GM23338 (cell line): ENCODE results near the gene SMIM14. TPM values are rescaled to one million over a fixed set of nuclear protein-coding genes. Genes with fewer than 3 reads are reported as not detected.

Source experiments
- ATAC-seq: fragments of 200-7000 bp; cut with Tn5 transposase; 3 replicates; pipeline ENCODE4 v1.9.1; 2020
- DNase-seq: peaks from one replicate; pipeline ENCODE4 v3.0.0-alpha.2; 2015; ENCODE audit warnings: low spot score
- H2AFZ ChIP-seq: fragments of 200-600 bp; sonication (generic); 2 replicates; pipeline ENCODE4 v1.8.0; 2016; ENCODE audit warnings: antibody characterized with exemption, mild to moderate bottlenecking, moderate library complexity
- H3F3A ChIP-seq: fragments of 200-600 bp; sonication (generic); replicated peaks from 2 replicates; pipeline ENCODE4 v1.8.0; 2017; ENCODE audit warnings: antibody characterized with exemption, mixed run types, low read depth
- H3K27ac ChIP-seq: fragments of 200-600 bp; sonication (generic); 2 replicates; pipeline ENCODE4 v1.6.1; 2016; ENCODE audit warnings: low read depth
- H3K27me3 ChIP-seq: fragments of 200-600 bp; sonication (generic); 2 replicates; pipeline ENCODE4 v1.8.0; 2016; ENCODE audit warnings: mild to moderate bottlenecking, mixed run types, moderate library complexity; ENCODE audit not compliant: insufficient read depth
- H3K36me3 ChIP-seq: fragments of 200-600 bp; sonication (generic); 2 replicates; pipeline ENCODE4 v1.8.0; 2016; ENCODE audit warnings: mild to moderate bottlenecking; ENCODE audit not compliant: insufficient read depth
- H3K4me1 ChIP-seq: fragments of 200-600 bp; sonication (generic); 2 replicates; pipeline ENCODE4 v1.8.0; 2016; ENCODE audit warnings: mild to moderate bottlenecking, moderate library complexity; ENCODE audit not compliant: insufficient read depth
- H3K4me2 ChIP-seq: fragments of 200-600 bp; sonication (generic); 2 replicates; pipeline ENCODE4 v1.7.1; 2017; ENCODE audit warnings: mixed run types
- H3K4me3 ChIP-seq: fragments of 200-600 bp; sonication (generic); 2 replicates; pipeline ENCODE4 v1.6.1; 2016; ENCODE audit warnings: mixed run types
- H3K79me2 ChIP-seq: fragments of 200-600 bp; sonication (generic); replicated peaks from 2 replicates; pipeline ENCODE4 v1.8.0; 2017; ENCODE audit warnings: mild to moderate bottlenecking; ENCODE audit not compliant: insufficient read depth
- H3K9me2 ChIP-seq: fragments of 200-600 bp; sonication (generic); 2 replicates; pipeline ENCODE4 v1.8.0; 2017; ENCODE audit not compliant: insufficient read depth
- H4K20me1 ChIP-seq: fragments of 200-600 bp; sonication (generic); replicated peaks from 2 replicates; pipeline ENCODE4 v1.8.0; 2017; ENCODE audit warnings: mild to moderate bottlenecking; ENCODE audit not compliant: insufficient read depth
- H3K27ac Mint-ChIP-seq: 2 replicates; pipeline ENCODE4 v1.8.0; 2020; ENCODE audit warnings: inconsistent platforms, mild to moderate bottlenecking, moderate library complexity, mixed read lengths
- H3K27me3 Mint-ChIP-seq: 3 replicates; pipeline ENCODE4 v1.8.0; 2022; ENCODE audit warnings: low read depth, mild to moderate bottlenecking, moderate library complexity, mixed read lengths, inconsistent platforms; ENCODE audit not compliant: insufficient read depth, poor library complexity
- H3K36me3 Mint-ChIP-seq: 3 replicates; pipeline ENCODE4 v1.8.0; 2021; ENCODE audit warnings: low read depth, mild to moderate bottlenecking, inconsistent platforms, moderate library complexity, mixed read lengths
- H3K4me1 Mint-ChIP-seq: 3 replicates; pipeline ENCODE4 v1.8.0; 2020; ENCODE audit warnings: mild to moderate bottlenecking, inconsistent platforms, mixed read lengths
- H3K4me3 Mint-ChIP-seq: 3 replicates; pipeline ENCODE4 v1.8.0; 2021; ENCODE audit warnings: moderate library complexity, mild to moderate bottlenecking, inconsistent platforms, mixed read lengths
- H3K9me3 Mint-ChIP-seq: 3 replicates; pipeline ENCODE4 v1.8.0; 2020; ENCODE audit warnings: moderate library complexity, mild to moderate bottlenecking, inconsistent platforms, mixed read lengths
- CREB1 ChIP-seq: fragments of 250-450 bp; sonication (Bioruptor Pico); IDR thresholded peaks from 2 replicates; pipeline ENCODE4 v1.5.0; 2020; ENCODE audit warnings: low read depth, mild to moderate bottlenecking, moderate library complexity
- CTCF ChIP-seq, 2 experiments: fragments of 200-600 bp in 1 of 2; sonication (generic) in 1 of 2; conservative IDR thresholded peaks; 2 replicates each; pipeline versions ENCODE4 v1.5.1 to v1.6.1; 2016 to 2017; ENCODE audit warnings: antibody characterized with exemption in 2 of 2, low read depth in 2 of 2, mild to moderate bottlenecking in 2 of 2, moderate library complexity in 1 of 2
- ETS1 ChIP-seq: IDR thresholded peaks from 2 replicates; pipeline ENCODE4 v1.6.1; 2016; ENCODE audit warnings: antibody characterized with exemption
- EZH2 ChIP-seq: fragments of 200-600 bp; sonication (generic); IDR thresholded peaks from one replicate; pipeline ENCODE4 v1.8.0; 2017; ENCODE audit warnings: antibody characterized with exemption, mild to moderate bottlenecking, low read depth; ENCODE audit not compliant: unreplicated experiment
- EZH2phosphoT487 ChIP-seq: fragments of 200-600 bp; sonication (generic); IDR thresholded peaks from one replicate; pipeline ENCODE4 v1.8.1; 2018; ENCODE audit warnings: antibody characterized with exemption; ENCODE audit not compliant: unreplicated experiment
- JUNB ChIP-seq: IDR thresholded peaks from one replicate; pipeline ENCODE4 v1.6.1; 2016; ENCODE audit warnings: antibody characterized with exemption; ENCODE audit not compliant: unreplicated experiment
- NANOG ChIP-seq: IDR thresholded peaks from 2 replicates; pipeline ENCODE4 v1.6.1; 2016; ENCODE audit warnings: antibody characterized with exemption, borderline replicate concordance
- POLR2AphosphoS5 ChIP-seq: IDR thresholded peaks from 2 replicates; pipeline ENCODE4 v1.6.1; 2016; ENCODE audit warnings: antibody characterized with exemption, low read depth
- REST ChIP-seq: IDR thresholded peaks from one replicate; pipeline ENCODE4 v1.6.1; 2018; ENCODE audit warnings: antibody characterized with exemption; ENCODE audit not compliant: unreplicated experiment
- STAT1 ChIP-seq: IDR thresholded peaks from one replicate; pipeline ENCODE4 v1.6.1; 2016; ENCODE audit warnings: antibody characterized with exemption; ENCODE audit not compliant: unreplicated experiment
- ZNF114 ChIP-seq: fragments of 250-450 bp; sonication (Bioruptor Pico); IDR thresholded peaks from 2 replicates; pipeline ENCODE4 v1.5.0; 2020; ENCODE audit warnings: mild to moderate bottlenecking, moderate library complexity
- ZNF331 ChIP-seq: fragments of 250-450 bp; sonication (Bioruptor Pico); IDR thresholded peaks from 2 replicates; pipeline ENCODE4 v1.5.0; 2020; ENCODE audit warnings: low read depth, mild to moderate bottlenecking, moderate library complexity
- ZNF462 ChIP-seq: fragments of 250-450 bp; sonication (Bioruptor Pico); IDR thresholded peaks from 2 replicates; pipeline ENCODE4 v1.5.0; 2020; ENCODE audit warnings: mild to moderate bottlenecking, moderate library complexity
- polyA plus RNA-seq: library from polyadenylated mRNA; unstranded; fragments of >200 nt; fragmentation: Nextera tagmentation; extraction: Ambion mirVana; gene quantifications from 2 replicates; pipeline ENCODE4 v1.2.1, GENCODE V29; 2016
- total RNA-seq: library from RNA; depleted of rRNA; stranded (reverse); fragments of >200 nt; shearing (Covaris generic); gene quantifications from 2 replicates; pipeline ENCODE4 v1.2.3, GENCODE V29; 2014

The SMIM14 gene
- total and polyA plus RNA-seq, 2 experiments from 2014 or later, result 29.0 to 52.6 TPM

GRCh38 chr4:39642885-39643552, 4.4 kb upstream of the SMIM14 start:
- no peak overlapping the region for H3K4me3 ChIP-seq
- DNase-seq (no peak), ATAC-seq (no peak)
- Mint-ChIP-seq H3K27ac (no peak overlapping the region), H3K4me3 (no peak overlapping the region), H3K36me3 (peaks cover 4% of the 10 kb centered on the region), H3K4me1 (peaks cover 16% of the 10 kb centered on the region), H3K9me3 (no peaks in the 10 kb centered on the region), H3K27me3 (peaks cover 6% of the 10 kb centered on the region)
- peaks cover 11% of the 10 kb centered on the region for H3K4me1 ChIP-seq
- H3K36me3 ChIP-seq, result no peaks in the 10 kb centered on the region
- no peaks in the 10 kb centered on the region for H4K20me1 ChIP-seq
- no peak overlapping the region for H2AFZ ChIP-seq
- H3K4me2 ChIP-seq, result no peak overlapping the region
- no peak for TF ChIP-seq ZNF114
- no peak for TF ChIP-seq REST
- TF ChIP-seq POLR2AphosphoS5, result no peak
- TF ChIP-seq NANOG, result no peak
- TF ChIP-seq EZH2, result no peak
- no peak for TF ChIP-seq ZNF331 (CRISPR knock-in tag)
- TF ChIP-seq ZNF462 (CRISPR knock-in tag), result no peak
- no peak for TF ChIP-seq CTCF (conservative IDR thresholded peaks at IDR 0.05; ENCODE audit: low read depth in 2 of 2)
- no peak for TF ChIP-seq JUNB
- TF ChIP-seq ETS1, result no peak
- TF ChIP-seq EZH2phosphoT487, result no peak
- no peak for TF ChIP-seq STAT1
- TF ChIP-seq CREB1, result no peak
- H3F3A ChIP-seq, result 0 out of 2 replicates have a peak, but pooled peaks cover 2% of the 10 kb centered on the region
- H3K27ac ChIP-seq, result no peak overlapping the region
- no peaks in the 10 kb centered on the region for H3K9me2 ChIP-seq
- H3K27me3 ChIP-seq, result no peaks in the 10 kb centered on the region
- H3K79me2 ChIP-seq, result no peaks in the 10 kb centered on the region
